GM20000 (cell line): Measurements from ENCODE around the gene HBP1.

Experiments used
- DNase-seq: peaks from one replicate; pipeline ENCODE4 v3.0.0; 2012; ENCODE audit warnings: low spot score
- CTCF ChIP-seq: IDR thresholded peaks from 2 replicates; pipeline ENCODE4 v1.5.1; 2012; ENCODE audit warnings: mild to moderate bottlenecking, control low read depth; ENCODE audit errors: extremely low read depth, missing control alignments

HBP1 gene

GRCh38 chr7:107168233-107169119 is at the start of gene HBP1:
Gene HBP1 (plus strand): TSS chr7:107169003. CDS start chr7:107179894, 10,891 bp downstream.
- TF ChIP-seq CTCF, result no peak
- DNase-seq, result peak; percentile 95

- TF ChIP-seq CTCF, result no peak
- no peak for DNase-seq
Observed at GRCh38 chr7:107119376-107120105, 49.3 kb upstream of the HBP1 start.

- DNase-seq, result no peak
- TF ChIP-seq CTCF, result no peak
Observed at GRCh38 chr7:107122486-107122911, 46.3 kb upstream of the HBP1 start.

- no peak for TF ChIP-seq CTCF
Observed at GRCh38 chr7:107123392-107123791, 45.4 kb upstream of the HBP1 start.

GRCh38 chr7:107125475-107125874 is 43.3 kb upstream of the HBP1 start:
- DNase-seq, result no peak
- no peak for TF ChIP-seq CTCF

More at GRCh38 chr7:107123392-107123791, 45.4 kb upstream of the HBP1 start:
- DNase-seq, result no peak

- TF ChIP-seq CTCF, result no peak
- DNase-seq, result no peak
Observed at GRCh38 chr7:107128217-107128616, 40.6 kb upstream of the HBP1 start.

GRCh38 chr7:107128748-107129147 is 40.1 kb upstream of the HBP1 start:
- no peak for TF ChIP-seq CTCF
- DNase-seq, result no peak
